ENCODE data around the gene CCDC34.

DNA sequence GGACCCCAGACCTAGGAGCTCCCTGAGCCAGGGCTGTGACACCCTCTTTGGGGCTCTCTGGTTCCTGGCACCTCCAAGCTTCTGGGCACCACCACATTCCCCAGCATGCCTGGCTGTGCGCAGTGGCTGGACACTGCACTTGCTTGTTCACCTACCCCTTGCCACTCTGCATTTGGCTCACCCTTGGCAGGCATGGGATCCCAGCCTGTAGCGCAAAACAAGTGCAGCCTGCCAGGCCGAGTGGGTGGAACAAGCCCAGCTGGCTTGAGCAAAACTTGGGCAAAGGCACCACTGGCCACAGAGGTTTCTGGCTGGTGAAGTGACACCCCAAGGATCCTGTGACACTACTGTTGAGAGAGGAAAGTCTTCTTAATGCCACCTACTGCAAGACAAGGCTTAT is 57.3 kb downstream of the CCDC34 start:
- TF ChIP-seq EZH2 (IDR thresholded peaks at IDR 0.05) = no peak
- TF ChIP-seq, protein P1, sequence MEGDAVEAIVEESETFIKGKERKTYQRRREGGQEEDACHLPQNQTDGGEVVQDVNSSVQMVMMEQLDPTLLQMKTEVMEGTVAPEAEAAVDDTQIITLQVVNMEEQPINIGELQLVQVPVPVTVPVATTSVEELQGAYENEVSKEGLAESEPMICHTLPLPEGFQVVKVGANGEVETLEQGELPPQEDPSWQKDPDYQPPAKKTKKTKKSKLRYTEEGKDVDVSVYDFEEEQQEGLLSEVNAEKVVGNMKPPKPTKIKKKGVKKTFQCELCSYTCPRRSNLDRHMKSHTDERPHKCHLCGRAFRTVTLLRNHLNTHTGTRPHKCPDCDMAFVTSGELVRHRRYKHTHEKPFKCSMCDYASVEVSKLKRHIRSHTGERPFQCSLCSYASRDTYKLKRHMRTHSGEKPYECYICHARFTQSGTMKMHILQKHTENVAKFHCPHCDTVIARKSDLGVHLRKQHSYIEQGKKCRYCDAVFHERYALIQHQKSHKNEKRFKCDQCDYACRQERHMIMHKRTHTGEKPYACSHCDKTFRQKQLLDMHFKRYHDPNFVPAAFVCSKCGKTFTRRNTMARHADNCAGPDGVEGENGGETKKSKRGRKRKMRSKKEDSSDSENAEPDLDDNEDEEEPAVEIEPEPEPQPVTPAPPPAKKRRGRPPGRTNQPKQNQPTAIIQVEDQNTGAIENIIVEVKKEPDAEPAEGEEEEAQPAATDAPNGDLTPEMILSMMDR (IDR thresholded peaks at IDR 0.05) = no peak

All from neural progenitor cell (in vitro differentiated cells).